ENCODE data around the gene HTRA3.
"Not testable (repeated sequence)": the region's sequence is repeated elsewhere in the genome, so short reads cannot be mapped to it uniquely, and the experiment has no call there.

DNA sequence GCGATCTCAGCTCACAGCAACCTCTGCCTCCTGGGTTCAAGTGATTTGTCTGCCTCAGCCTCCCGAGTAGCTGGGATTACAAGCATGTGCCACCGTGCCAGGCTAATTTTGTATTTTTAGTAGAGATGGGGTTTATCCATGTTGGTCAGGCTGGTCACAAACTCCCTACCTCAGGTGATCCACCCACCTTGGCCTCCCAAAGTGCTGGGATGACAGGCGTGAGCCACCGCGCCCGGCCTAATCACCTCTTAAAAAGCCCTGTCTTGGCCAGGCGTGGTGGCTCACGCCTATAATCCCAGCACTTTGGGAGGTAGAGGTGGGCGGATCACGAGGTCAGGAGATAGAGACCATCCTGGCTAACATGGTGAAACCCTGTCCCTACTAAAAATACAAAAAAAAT is 79.7 kb downstream of the HTRA3 start:
- TF ChIP-seq, protein P1, sequence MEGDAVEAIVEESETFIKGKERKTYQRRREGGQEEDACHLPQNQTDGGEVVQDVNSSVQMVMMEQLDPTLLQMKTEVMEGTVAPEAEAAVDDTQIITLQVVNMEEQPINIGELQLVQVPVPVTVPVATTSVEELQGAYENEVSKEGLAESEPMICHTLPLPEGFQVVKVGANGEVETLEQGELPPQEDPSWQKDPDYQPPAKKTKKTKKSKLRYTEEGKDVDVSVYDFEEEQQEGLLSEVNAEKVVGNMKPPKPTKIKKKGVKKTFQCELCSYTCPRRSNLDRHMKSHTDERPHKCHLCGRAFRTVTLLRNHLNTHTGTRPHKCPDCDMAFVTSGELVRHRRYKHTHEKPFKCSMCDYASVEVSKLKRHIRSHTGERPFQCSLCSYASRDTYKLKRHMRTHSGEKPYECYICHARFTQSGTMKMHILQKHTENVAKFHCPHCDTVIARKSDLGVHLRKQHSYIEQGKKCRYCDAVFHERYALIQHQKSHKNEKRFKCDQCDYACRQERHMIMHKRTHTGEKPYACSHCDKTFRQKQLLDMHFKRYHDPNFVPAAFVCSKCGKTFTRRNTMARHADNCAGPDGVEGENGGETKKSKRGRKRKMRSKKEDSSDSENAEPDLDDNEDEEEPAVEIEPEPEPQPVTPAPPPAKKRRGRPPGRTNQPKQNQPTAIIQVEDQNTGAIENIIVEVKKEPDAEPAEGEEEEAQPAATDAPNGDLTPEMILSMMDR (conservative IDR thresholded peaks at IDR 0.05; ENCODE audit: low read length) = not testable (repeated sequence)
- not testable (repeated sequence) for TF ChIP-seq EZH2phosphoT487 (IDR thresholded peaks at IDR 0.05; ENCODE audit: borderline replicate concordance, low read depth, low read length)
